Panc1 (cell line): ENCODE measurements around the gene CBX4.

Source experiments
- POLR2AphosphoS5 ChIP-seq: IDR thresholded peaks from 2 replicates; pipeline ENCODE4 v1.6.1; 2012; ENCODE audit warnings: mild to moderate bottlenecking, low read depth, low read length, moderate library complexity
- SIN3A ChIP-seq: IDR thresholded peaks from 2 replicates; pipeline ENCODE4 v1.6.1; 2012; ENCODE audit warnings: low read depth, mild to moderate bottlenecking, low read length, moderate library complexity, borderline replicate concordance; ENCODE audit not compliant: insufficient read depth
- TCF7L2 ChIP-seq: IDR thresholded peaks from 2 replicates; pipeline ENCODE4 v1.6.1; 2011; ENCODE audit warnings: mild to moderate bottlenecking, low read depth, low read length, inconsistent platforms
- TF ChIP-seq, protein P1 (sequence below): fragments of 450-650 bp; IDR thresholded peaks from 2 replicates; pipeline ENCODE4 v1.5.1; 2017; ENCODE audit warnings: mild to moderate bottlenecking
- TF ChIP-seq, protein P2 (sequence below), 2 experiments: IDR thresholded peaks; 2 replicates each; pipeline ENCODE4 v1.6.1; 2011 to 2012; ENCODE audit warnings: low read depth in 2 of 2, control low read depth in 1 of 2, low read length in 1 of 2, mild to moderate bottlenecking in 1 of 2, moderate library complexity in 1 of 2; ENCODE audit not compliant: insufficient read depth in 1 of 2

DNA sequence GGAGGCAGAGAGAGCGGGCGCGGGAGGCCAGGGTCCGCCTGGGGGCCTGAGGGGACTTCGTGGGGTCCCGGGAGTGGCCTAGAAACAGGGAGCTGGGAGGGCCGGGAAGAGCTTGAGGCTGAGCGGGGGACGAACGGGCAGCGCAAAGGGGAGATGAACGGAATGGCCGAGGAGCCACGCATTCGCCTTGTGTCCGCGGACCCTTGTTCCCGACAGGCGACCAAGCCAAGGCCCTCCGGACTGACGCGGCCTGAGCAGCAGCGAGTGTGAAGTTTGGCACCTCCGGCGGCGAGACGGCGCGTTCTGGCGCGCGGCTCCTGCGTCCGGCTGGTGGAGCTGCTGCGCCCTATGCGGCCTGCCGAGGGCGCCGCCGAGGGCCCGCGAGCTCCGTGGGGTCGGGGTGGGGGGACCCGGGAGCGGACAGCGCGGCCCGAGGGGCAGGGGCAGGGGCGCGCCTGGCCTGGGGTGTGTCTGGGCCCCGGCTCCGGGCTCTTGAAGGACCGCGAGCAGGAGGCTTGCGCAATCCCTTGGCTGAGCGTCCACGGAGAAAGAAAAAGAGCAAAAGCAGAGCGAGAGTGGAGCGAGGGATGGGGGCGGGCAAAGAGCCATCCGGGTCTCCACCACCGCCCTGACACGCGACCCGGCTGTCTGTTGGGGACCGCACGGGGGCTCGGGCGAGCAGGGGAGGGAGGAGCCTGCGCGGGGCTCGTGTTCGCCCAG, 1.2 kb upstream of the CBX4 start:
- TF ChIP-seq POLR2AphosphoS5 (no peak), SIN3A (no peak), TCF7L2 (no peak)
- TF ChIP-seq, protein P1, sequence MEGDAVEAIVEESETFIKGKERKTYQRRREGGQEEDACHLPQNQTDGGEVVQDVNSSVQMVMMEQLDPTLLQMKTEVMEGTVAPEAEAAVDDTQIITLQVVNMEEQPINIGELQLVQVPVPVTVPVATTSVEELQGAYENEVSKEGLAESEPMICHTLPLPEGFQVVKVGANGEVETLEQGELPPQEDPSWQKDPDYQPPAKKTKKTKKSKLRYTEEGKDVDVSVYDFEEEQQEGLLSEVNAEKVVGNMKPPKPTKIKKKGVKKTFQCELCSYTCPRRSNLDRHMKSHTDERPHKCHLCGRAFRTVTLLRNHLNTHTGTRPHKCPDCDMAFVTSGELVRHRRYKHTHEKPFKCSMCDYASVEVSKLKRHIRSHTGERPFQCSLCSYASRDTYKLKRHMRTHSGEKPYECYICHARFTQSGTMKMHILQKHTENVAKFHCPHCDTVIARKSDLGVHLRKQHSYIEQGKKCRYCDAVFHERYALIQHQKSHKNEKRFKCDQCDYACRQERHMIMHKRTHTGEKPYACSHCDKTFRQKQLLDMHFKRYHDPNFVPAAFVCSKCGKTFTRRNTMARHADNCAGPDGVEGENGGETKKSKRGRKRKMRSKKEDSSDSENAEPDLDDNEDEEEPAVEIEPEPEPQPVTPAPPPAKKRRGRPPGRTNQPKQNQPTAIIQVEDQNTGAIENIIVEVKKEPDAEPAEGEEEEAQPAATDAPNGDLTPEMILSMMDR = no peak; the same call in 1 of the 2 replicates
- TF ChIP-seq, protein P2, sequence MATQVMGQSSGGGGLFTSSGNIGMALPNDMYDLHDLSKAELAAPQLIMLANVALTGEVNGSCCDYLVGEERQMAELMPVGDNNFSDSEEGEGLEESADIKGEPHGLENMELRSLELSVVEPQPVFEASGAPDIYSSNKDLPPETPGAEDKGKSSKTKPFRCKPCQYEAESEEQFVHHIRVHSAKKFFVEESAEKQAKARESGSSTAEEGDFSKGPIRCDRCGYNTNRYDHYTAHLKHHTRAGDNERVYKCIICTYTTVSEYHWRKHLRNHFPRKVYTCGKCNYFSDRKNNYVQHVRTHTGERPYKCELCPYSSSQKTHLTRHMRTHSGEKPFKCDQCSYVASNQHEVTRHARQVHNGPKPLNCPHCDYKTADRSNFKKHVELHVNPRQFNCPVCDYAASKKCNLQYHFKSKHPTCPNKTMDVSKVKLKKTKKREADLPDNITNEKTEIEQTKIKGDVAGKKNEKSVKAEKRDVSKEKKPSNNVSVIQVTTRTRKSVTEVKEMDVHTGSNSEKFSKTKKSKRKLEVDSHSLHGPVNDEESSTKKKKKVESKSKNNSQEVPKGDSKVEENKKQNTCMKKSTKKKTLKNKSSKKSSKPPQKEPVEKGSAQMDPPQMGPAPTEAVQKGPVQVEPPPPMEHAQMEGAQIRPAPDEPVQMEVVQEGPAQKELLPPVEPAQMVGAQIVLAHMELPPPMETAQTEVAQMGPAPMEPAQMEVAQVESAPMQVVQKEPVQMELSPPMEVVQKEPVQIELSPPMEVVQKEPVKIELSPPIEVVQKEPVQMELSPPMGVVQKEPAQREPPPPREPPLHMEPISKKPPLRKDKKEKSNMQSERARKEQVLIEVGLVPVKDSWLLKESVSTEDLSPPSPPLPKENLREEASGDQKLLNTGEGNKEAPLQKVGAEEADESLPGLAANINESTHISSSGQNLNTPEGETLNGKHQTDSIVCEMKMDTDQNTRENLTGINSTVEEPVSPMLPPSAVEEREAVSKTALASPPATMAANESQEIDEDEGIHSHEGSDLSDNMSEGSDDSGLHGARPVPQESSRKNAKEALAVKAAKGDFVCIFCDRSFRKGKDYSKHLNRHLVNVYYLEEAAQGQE (IDR thresholded peaks at IDR 0.05; ENCODE audit: insufficient read depth in 1 of 2, low read depth in 2 of 2, low read length in 1 of 2) = no peak
